NCI-H82 treated with DMSO at 0.1 percent for 48 hours (cell line): ENCODE results near the gene TCIRG1.
"Not testable (repeated sequence)": the region's sequence is repeated elsewhere in the genome, so short reads cannot be mapped to it uniquely, and the experiment has no call there.

ENCODE experiments used
- DNase-seq: peaks from one replicate; lab custom pipeline; 2025; ENCODE audit not compliant: unreplicated experiment; lab: John Stamatoyannopoulos, UW

Gene TCIRG1

GRCh38 chr11:68082481-68082880 is 43.7 kb downstream of the TCIRG1 start:
- no peak for DNase-seq

- DNase-seq, result no peak
These were observed 44.7 kb downstream of the TCIRG1 start for GRCh38 chr11:68083517-68083916.

GRCh38 chr11:68089679-68090078 is 50.9 kb downstream of the TCIRG1 start:
- DNase-seq, result no peak

- DNase-seq, result no peak
These were observed 51.5 kb downstream of the TCIRG1 start for GRCh38 chr11:68090287-68090686.

GRCh38 chr11:68090706-68091105 is 51.9 kb downstream of the TCIRG1 start:
- DNase-seq, result no peak

- DNase-seq, result no peak
These were observed 53.6 kb downstream of the TCIRG1 start for GRCh38 chr11:68092411-68092810.

GRCh38 chr11:68092946-68093345 is 54.1 kb downstream of the TCIRG1 start:
- not testable (repeated sequence) for DNase-seq

- DNase-seq, result no peak
These were observed 54.7 kb downstream of the TCIRG1 start for GRCh38 chr11:68093565-68093964.

GRCh38 chr11:68096962-68097361 is 58.1 kb downstream of the TCIRG1 start:
- peak; percentile 68 for DNase-seq

- DNase-seq, result no peak
These were observed 60.2 kb downstream of the TCIRG1 start for GRCh38 chr11:68099057-68099456.

GRCh38 chr11:68099474-68100405 is 60.9 kb downstream of the TCIRG1 start:
- no peak for DNase-seq
